GM18508 (cell line): ENCODE results near the gene UVRAG.

ENCODE experiments used
- ATAC-seq: cut with Tn5 transposase; IDR thresholded peaks from one replicate; pipeline ENCODE4 v1.9.1; 2021; ENCODE audit warnings: moderate number of reproducible peaks; ENCODE audit not compliant: insufficient read depth, unreplicated experiment

Gene UVRAG

GRCh38 chr11:75783416-75784084 is 31.5 kb upstream of the UVRAG start:
- ATAC-seq = no peak

GRCh38 chr11:75784085-75784478 is 30.9 kb upstream of the UVRAG start:
- no peak for ATAC-seq

- ATAC-seq = no peak
Measured at GRCh38 chr11:75784506-75784905, 30.5 kb upstream of the UVRAG start.

DNA sequence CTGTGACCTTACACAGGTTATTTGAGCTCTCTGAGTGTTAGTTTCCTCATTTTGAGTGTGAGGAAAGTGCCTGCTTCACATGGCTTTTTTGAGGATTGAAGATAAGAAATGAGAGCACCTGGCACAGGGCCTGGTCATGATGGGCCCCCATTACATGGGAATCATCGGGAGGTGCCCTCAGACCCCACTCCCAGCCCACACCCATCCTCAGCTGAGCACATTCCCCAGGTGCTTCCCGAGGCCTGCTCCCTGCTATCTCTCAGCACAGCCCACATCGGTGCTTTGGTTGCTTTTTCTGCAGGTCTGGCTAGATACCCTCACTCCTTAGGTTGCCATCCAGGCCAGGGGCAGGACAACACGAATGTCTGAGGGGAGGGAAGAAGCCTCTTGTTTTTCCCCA is 29.8 kb upstream of the UVRAG start:
- no peak for ATAC-seq

GRCh38 chr11:75786101-75786736 is 28.8 kb upstream of the UVRAG start:
- no peak for ATAC-seq

GRCh38 chr11:75789521-75789920 is 25.5 kb upstream of the UVRAG start:
- ATAC-seq = no peak

DNA sequence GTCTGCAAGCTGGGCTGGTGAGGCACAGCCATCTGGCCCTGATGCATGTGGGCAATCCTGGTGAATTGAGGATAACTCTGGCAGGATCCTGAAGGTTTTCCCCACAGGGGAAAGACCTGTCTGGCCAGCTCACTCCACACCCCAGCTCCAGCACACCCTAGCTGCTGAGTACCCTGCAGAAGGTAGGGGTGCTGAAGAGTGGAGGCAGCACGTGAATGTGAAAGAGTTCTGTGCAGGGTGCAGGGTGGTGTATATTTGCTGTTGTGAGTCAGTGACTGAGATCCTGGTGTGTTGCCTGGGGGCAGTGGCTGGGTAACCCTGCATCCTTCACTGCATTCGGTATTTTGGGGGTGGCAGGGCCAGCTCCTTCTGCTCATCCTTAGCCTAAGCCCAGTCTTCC is 24.0 kb upstream of the UVRAG start:
- no peak for ATAC-seq

DNA sequence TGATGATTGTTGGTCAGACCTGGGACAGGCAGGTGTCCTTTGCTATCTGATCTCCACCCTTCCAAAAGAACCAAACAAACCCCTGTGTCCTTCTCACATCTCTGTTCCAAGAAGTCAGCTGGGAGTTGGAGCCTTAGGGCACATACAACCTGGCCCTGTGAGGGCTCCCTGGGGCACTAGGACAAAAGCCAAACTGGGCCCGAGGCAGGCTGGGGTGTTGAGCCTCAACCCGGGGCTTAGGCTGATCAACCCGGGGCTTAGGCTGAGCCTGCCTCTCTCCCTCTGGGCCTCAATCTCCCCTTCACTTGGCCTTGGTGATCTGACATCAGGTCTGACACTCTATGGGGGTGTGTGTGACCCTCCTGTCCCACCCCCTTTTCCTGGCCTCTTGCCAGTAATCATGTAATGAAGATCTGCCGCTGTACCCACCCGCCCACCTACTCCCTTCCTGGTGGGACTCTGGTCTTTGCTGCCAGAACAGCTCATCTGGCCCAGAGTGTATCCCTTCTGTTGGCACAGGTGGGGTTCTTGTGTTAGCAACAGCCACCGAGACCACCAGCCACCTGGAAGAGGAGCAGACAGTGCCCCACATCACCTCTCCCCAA is 22.8 kb upstream of the UVRAG start:
- ATAC-seq = no peak

DNA sequence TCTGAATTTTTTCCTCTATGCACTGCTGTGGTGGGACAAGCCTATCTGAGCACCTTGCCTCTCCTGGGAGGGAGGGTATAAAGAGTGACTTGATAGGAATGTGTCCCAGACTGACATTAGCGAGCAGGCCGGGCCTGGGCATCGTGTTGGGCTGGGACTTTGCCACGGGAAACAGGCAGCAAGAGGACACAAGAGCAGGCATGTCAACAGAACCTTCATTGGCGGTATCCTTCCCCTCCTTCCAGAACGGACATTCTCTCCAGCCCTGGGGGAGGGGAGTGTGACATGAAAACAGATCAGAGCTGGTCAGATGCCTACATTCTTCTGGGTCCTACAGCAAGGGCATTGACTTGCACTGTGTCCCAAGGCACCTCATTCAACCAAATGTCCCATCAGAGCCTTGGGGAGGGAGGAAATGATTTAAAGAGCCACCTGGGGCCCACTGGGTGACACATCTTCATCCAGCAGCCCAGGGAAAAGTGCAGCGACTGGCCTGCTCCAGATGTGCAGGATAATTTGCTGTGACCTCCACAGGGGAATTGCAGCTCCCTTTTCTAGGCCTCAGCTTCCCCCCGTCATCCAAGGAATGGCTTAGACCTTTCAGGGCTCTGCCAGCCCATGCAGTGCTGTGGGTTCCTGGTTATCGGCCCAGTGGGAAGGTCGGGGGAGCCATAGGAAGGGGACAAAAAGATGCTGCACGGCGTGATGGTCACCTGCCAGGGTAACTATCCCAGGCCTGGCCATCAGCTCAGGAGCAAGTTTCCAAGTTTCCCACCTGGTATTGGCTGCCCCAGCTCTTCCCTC is 21.8 kb upstream of the UVRAG start:
- no peak for ATAC-seq

DNA sequence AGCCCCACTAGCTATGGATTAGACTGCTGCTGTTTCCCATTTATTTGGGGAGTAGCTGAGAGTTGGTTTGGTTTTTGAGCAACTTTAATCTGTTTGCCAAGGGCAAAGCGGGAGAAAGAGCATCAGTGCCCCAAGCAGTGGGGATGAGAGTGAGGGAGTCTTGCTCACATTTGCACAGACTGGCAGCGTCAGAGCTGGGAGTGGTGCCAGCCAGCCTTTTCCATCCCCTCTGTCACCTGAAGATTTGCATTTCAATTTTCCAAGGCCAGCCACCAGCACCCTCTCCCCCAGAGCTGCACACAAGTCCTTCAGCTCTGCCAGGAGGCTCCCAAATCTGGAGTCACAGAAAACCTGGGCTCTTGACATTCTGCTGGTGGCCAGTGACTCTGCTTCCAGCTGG is 21.0 kb upstream of the UVRAG start:
- ATAC-seq = no peak

DNA sequence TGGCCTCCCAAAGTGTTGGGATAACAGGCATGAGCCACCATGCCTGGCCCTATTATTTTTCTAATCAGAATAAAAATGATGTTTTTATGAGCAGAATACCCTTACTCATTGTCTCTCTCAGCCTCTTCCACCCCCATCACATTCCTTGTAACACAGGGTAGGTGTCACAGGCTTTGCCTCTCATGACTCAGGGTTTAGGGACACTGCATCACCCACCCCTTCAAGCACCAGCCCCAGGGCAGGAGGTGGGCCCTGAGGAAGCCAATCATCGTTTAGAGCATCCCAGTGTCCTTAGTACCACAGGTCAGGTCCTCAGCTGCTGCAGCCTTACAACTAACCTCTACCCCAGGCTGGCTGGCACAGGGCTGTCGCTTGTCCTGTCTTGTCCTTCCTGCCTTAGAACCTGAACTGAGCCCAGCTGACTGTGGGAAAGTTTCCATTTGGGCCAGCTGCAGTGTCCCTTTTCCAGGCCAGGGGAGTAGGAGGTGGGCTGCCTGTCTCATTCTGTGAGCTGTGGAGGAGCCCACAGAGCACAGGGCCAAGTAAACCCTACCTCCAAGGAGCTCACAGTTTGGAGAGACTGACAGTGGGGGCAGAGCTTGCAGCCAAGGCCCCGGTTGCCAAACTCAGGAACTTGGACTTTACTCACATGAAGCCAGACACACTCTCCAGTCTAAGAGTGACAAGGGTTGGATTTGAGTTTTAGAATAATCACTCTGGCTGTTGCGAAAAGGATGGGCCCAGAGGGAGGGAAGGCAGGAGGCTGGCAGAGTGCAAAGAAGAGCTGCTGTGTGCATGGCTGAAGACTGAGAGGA is 19.5 kb upstream of the UVRAG start:
- no peak for ATAC-seq

GRCh38 chr11:75796091-75796435 is 18.9 kb upstream of the UVRAG start:
- ATAC-seq = no peak

DNA sequence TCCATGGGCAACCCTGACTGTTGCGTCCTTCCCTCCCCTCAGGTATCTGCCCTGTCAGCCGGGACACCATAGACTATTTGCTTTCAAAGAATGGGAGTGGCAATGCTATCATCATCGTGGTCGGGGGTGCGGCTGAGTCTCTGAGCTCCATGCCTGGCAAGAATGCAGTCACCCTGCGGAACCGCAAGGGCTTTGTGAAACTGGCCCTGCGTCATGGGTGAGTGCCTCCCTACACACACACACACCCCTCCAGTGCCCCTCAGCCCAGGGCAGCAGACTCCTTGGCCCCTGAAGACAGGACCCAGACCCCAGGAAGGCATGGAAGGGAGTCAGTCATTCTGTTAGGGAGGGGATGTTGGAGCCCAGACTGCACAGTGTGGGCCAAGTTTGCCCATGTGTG is 17.9 kb upstream of the UVRAG start:
- ATAC-seq = no peak

GRCh38 chr11:75797792-75798191 is 17.2 kb upstream of the UVRAG start:
- no peak for ATAC-seq

DNA sequence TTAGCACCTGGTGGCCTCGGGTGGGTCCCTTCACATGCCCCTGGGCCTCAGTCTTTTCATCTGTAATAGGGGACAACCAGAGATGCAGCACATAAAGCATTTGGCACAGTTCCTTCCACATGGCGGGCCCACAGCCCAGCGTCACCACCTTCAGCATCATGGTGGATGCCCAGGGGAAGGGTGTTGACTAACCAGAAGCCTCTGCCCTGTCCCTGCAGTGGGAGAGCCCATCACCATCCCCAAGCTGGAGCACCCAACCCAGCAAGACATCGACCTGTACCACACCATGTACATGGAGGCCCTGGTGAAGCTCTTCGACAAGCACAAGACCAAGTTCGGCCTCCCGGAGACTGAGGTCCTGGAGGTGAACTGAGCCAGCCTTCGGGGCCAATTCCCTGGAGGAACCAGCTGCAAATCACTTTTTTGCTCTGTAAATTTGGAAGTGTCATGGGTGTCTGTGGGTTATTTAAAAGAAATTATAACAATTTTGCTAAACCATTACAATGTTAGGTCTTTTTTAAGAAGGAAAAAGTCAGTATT is 14.8 kb upstream of the UVRAG start:
- ATAC-seq = no peak

- no peak for ATAC-seq
Measured at GRCh38 chr11:75800728-75801361, 14.2 kb upstream of the UVRAG start.

GRCh38 chr11:75801362-75802020 is 13.5 kb upstream of the UVRAG start:
- ATAC-seq = no peak

GRCh38 chr11:75802021-75802912 is 12.7 kb upstream of the UVRAG start:
- ATAC-seq = no peak
